CD4-positive, alpha-beta T cell (primary cell): ENCODE results near the gene RPLP1. TPM values are rescaled to one million over a fixed set of nuclear protein-coding genes. Genes with fewer than 3 reads are reported as not detected.
"Not testable (repeated sequence)": the region's sequence is repeated elsewhere in the genome, so short reads cannot be mapped to it uniquely, and the experiment has no call there.

ENCODE experiments used
- ATAC-seq: fragments of 200-7000 bp; cut with Tn5 transposase; one replicate; pipeline ENCODE4 v1.10.0; 2022; ENCODE audit warnings: mild to moderate bottlenecking; ENCODE audit not compliant: poor library complexity
- CTCF ChIA-PET: fragments of 350-600 bp; sonication (Branson Sonifier 250); formaldehyde crosslinking; loops from one replicate; lab custom pipeline; 2021; ENCODE audit warnings: antibody characterized with exemption, inconsistent platforms; lab: Charles Lee
- POLR2A ChIA-PET: fragments of 350-600 bp; sonication (Branson Sonifier 250); formaldehyde crosslinking; loops from one replicate; lab custom pipeline; 2021; ENCODE audit warnings: antibody characterized with exemption, inconsistent platforms; lab: Charles Lee
- DNase-seq, 14 experiments: peaks; one replicate each; pipeline ENCODE4 v3.0.0-alpha.2; 2013 to 2020; ENCODE audit warnings: mixed read lengths in 2 of 14
- H3K27ac ChIP-seq, 2 donors: one replicate each; pipeline versions ENCODE4 v1.5.1 to v1.7.0; 2013; ENCODE audit warnings: low read length in 2 of 2, low read depth in 1 of 2, mild to moderate bottlenecking in 1 of 2
- H3K27me3 ChIP-seq, 2 experiments: 1 replicate in 1 of 2; 2 replicates in 1 of 2; pipeline versions ENCODE4 v1.6.1 to v1.7.0; 2013; ENCODE audit warnings: low read length in 2 of 2, control low read depth in 1 of 2, mild to moderate bottlenecking in 1 of 2, moderate library complexity in 1 of 2; ENCODE audit not compliant: insufficient read depth in 2 of 2, control insufficient read depth in 1 of 2
- H3K36me3 ChIP-seq: one replicate; pipeline ENCODE4 v1.6.1; 2013; ENCODE audit warnings: low read length, control low read depth; ENCODE audit not compliant: insufficient read depth
- H3K4me1 ChIP-seq: one replicate; pipeline ENCODE4 v1.6.1; 2013; ENCODE audit warnings: low read length, control low read depth; ENCODE audit not compliant: insufficient read depth
- H3K4me3 ChIP-seq: one replicate; pipeline ENCODE4 v1.5.1; 2013; ENCODE audit warnings: mild to moderate bottlenecking, low read length, moderate library complexity
- H3K9me3 ChIP-seq, 2 experiments: 1 replicate in 1 of 2; 2 replicates in 1 of 2; pipeline versions ENCODE4 v1.6.1 to v1.7.0; 2013; ENCODE audit warnings: low read length in 2 of 2, mild to moderate bottlenecking in 2 of 2, control low read depth in 1 of 2, moderate library complexity in 1 of 2; ENCODE audit not compliant: control insufficient read depth in 1 of 2, insufficient read depth in 1 of 2
- H3K27ac Mint-ChIP-seq: one replicate; pipeline ENCODE4 v1.8.0; 2020; ENCODE audit warnings: mixed read lengths
- H3K27me3 Mint-ChIP-seq: one replicate; pipeline ENCODE4 v1.8.0; 2021; ENCODE audit warnings: mixed read lengths
- H3K36me3 Mint-ChIP-seq: one replicate; pipeline ENCODE4 v1.8.0; 2021; ENCODE audit warnings: low read depth, mixed read lengths
- H3K4me1 Mint-ChIP-seq: one replicate; pipeline ENCODE4 v1.8.0; 2021; ENCODE audit warnings: low read depth, mixed read lengths
- H3K4me3 Mint-ChIP-seq: one replicate; pipeline ENCODE4 v1.8.0; 2020; ENCODE audit warnings: mild to moderate bottlenecking, mixed read lengths
- H3K9me3 Mint-ChIP-seq: one replicate; pipeline ENCODE4 v1.8.0; 2020; ENCODE audit warnings: mixed read lengths
- CTCF ChIP-seq: fragments of 200-600 bp; IDR thresholded peaks from one replicate; pipeline ENCODE4 v1.8.0; 2022; ENCODE audit warnings: antibody characterized with exemption, mild to moderate bottlenecking
- intact Hi-C, 2 experiments: fragments of 100-400 bp; cut with DNase I in 1 of 2; cut with micrococcal nuclease in 1 of 2; formaldehyde crosslinking; loops; one replicate each; pipeline versions ENCODE4 v1.15.1 to v1.9.0; 2023 to 2025; cut with DNase I, micrococcal nuclease
- total RNA-seq, 174 experiments: library from RNA in 2 of 174; stranded (reverse) in 2 of 174; gene quantifications; one replicate each; pipeline ENCODE4 v1.2.3 and lab custom pipeline; 2021 to 2026

Gene RPLP1
- total RNA-seq, 2 experiments from 2014 or later = 2,527 to 2,615 TPM

- Histone ChIP-seq H3K4me1 (peaks cover 15% of the 10 kb centered on the region), H3K9me3 (no peaks in the 10 kb centered on the region), H3K36me3 (no peaks in the 10 kb centered on the region), H3K4me3 (no peak overlapping the region), H3K27ac (no peak overlapping the region), H3K27me3 (no peaks in the 10 kb centered on the region)
- DNase-seq (no peak), ATAC-seq (no peak)
- Mint-ChIP-seq H3K4me1 (peaks cover 12% of the 10 kb centered on the region), H3K36me3 (no peaks in the 10 kb centered on the region), H3K9me3 (no peaks in the 10 kb centered on the region), H3K4me3 (no peak overlapping the region), H3K27me3 (no peaks in the 10 kb centered on the region), H3K27ac (no peak overlapping the region)
- intact Hi-C loops = no loop called here
- ChIA-PET CTCF (interaction anchor here (1.1 kb wide), 1 partner anchor 16 kb away, joined by 5 read pairs; no protein-coding TSS in a partner anchor), POLR2A (interaction anchor here (0.7 kb wide), 1 partner anchor 16 kb away, joined by 3 read pairs; no protein-coding TSS in a partner anchor)
- TF ChIP-seq CTCF = no peak
Measured at GRCh38 chr15:69446953-69447352, 5.7 kb upstream of the RPLP1 start.

GRCh38 chr15:69450221-69450620, 2.4 kb upstream of the RPLP1 start:
- H3K36me3 ChIP-seq = peaks cover 11% of the 10 kb centered on the region
- H3K27me3 ChIP-seq, ATAC-seq, H3K4me3 ChIP-seq, H3K9me3 Mint-ChIP-seq, H3K27ac ChIP-seq, H3K4me3 Mint-ChIP-seq, H3K9me3 ChIP-seq, POLR2A ChIA-PET, H3K27ac Mint-ChIP-seq, H3K27me3 Mint-ChIP-seq, DNase-seq: not testable (repeated sequence)
- intact Hi-C loops = loop anchor here in 1 of 2 experiments (5.0 to 10.0 kb wide), 3 partner anchors 288 to 647 kb away; partner anchors contain the start of genes GLCE and TLE3
- H3K4me1 Mint-ChIP-seq = peaks cover 33% of the 10 kb centered on the region
- H3K4me1 ChIP-seq = peaks cover 34% of the 10 kb centered on the region
- CTCF ChIA-PET = interaction anchor here (1.4 kb wide), 1 partner anchor 26 kb away, joined by 4 read pairs; no protein-coding TSS in a partner anchor
- H3K36me3 Mint-ChIP-seq = peaks cover 29% of the 10 kb centered on the region

GRCh38 chr15:69450968-69451695, 1.5 kb upstream of the RPLP1 start:
- Histone ChIP-seq H3K36me3 (peaks cover 20% of the 10 kb centered on the region), H3K4me3 (no peak overlapping the region), H3K27ac (peak overlapping the region in 1 of 2 donors; percentile 78), H3K27me3 (no peaks in the 10 kb centered on the region), H3K9me3 (no peaks in the 10 kb centered on the region), H3K4me1 (peaks cover 38% of the 10 kb centered on the region)
- ATAC-seq (no peak), DNase-seq (no peak)
- H3K9me3 Mint-ChIP-seq = no peaks in the 10 kb centered on the region
- ChIA-PET POLR2A (interaction anchor here (1.1 to 5.4 kb wide), 11 partner anchors 12 to 1084 kb away, joined by 3 to 205 read pairs (median 14); partner anchors contain the start of genes GLCE, KIF23 and TLE3), CTCF (interaction anchor here (0.6 to 4.5 kb wide), 5 partner anchors 12 to 1689 kb away, joined by 4 to 61 read pairs (median 4); no protein-coding TSS in a partner anchor)
- TF ChIP-seq CTCF = no peak
- H3K27me3 Mint-ChIP-seq = no peaks in the 10 kb centered on the region
- intact Hi-C loops = loop anchor here in 1 of 2 experiments (5.0 to 10.0 kb wide), 3 partner anchors 289 to 646 kb away; partner anchors contain the start of genes GLCE and TLE3
- H3K27ac Mint-ChIP-seq = peak overlapping the region; percentile 94
- H3K36me3 Mint-ChIP-seq = peaks cover 38% of the 10 kb centered on the region
- H3K4me3 Mint-ChIP-seq = peak overlapping the region; percentile 95
- H3K4me1 Mint-ChIP-seq = peaks cover 42% of the 10 kb centered on the region
